HG03135 (cell line): ENCODE measurements around the gene STXBP6.
"Not testable (repeated sequence)": the region's sequence is repeated elsewhere in the genome, so short reads cannot be mapped to it uniquely, and the experiment has no call there.

Experiments
- ATAC-seq: cut with Tn5 transposase; IDR thresholded peaks from one replicate; pipeline ENCODE4 v1.9.1; 2021; ENCODE audit warnings: mild to moderate bottlenecking, moderate library complexity; ENCODE audit not compliant: unreplicated experiment

STXBP6 gene

GRCh38 chr14:24774187-24774915, 275.6 kb downstream of the STXBP6 start:
- ATAC-seq: no peak

- ATAC-seq: not testable (repeated sequence)
Observed at GRCh38 chr14:24773564-24773963, 276.4 kb downstream of the STXBP6 start.

GRCh38 chr14:24766434-24766833, 283.5 kb downstream of the STXBP6 start:
- no peak for ATAC-seq

GRCh38 chr14:24761141-24761540, 288.8 kb downstream of the STXBP6 start:
- no peak for ATAC-seq
